T-helper 1 cell treated with Interleukin-12 subunit alpha and Interleukin-12 subunit beta and Interleukin-4 antibody, amounts not matched to agents 30 μg/mL and 1 μg/mL, for 36 hours (primary cell): ENCODE measurements around the gene ISOC2.
"Not testable (repeated sequence)": the region's sequence is repeated elsewhere in the genome, so short reads cannot be mapped to it uniquely, and the experiment has no call there.

Experiments
- H3K27ac Mint-ChIP-seq: one replicate; pipeline ENCODE4 v1.8.0; 2021; ENCODE audit warnings: mild to moderate bottlenecking, mixed read lengths
- H3K27me3 Mint-ChIP-seq: one replicate; pipeline ENCODE4 v1.8.0; 2021; ENCODE audit warnings: low read depth, mixed read lengths
- H3K36me3 Mint-ChIP-seq: one replicate; pipeline ENCODE4 v1.8.0; 2021; ENCODE audit warnings: low read depth, mixed read lengths
- H3K4me1 Mint-ChIP-seq: one replicate; pipeline ENCODE4 v1.8.0; 2021; ENCODE audit warnings: low read depth, mixed read lengths
- H3K4me3 Mint-ChIP-seq: one replicate; pipeline ENCODE4 v1.8.0; 2021; ENCODE audit warnings: mild to moderate bottlenecking, moderate library complexity, mixed read lengths
- H3K9me3 Mint-ChIP-seq: one replicate; pipeline ENCODE4 v1.8.0; 2021; ENCODE audit warnings: mixed read lengths

Gene ISOC2

DNA sequence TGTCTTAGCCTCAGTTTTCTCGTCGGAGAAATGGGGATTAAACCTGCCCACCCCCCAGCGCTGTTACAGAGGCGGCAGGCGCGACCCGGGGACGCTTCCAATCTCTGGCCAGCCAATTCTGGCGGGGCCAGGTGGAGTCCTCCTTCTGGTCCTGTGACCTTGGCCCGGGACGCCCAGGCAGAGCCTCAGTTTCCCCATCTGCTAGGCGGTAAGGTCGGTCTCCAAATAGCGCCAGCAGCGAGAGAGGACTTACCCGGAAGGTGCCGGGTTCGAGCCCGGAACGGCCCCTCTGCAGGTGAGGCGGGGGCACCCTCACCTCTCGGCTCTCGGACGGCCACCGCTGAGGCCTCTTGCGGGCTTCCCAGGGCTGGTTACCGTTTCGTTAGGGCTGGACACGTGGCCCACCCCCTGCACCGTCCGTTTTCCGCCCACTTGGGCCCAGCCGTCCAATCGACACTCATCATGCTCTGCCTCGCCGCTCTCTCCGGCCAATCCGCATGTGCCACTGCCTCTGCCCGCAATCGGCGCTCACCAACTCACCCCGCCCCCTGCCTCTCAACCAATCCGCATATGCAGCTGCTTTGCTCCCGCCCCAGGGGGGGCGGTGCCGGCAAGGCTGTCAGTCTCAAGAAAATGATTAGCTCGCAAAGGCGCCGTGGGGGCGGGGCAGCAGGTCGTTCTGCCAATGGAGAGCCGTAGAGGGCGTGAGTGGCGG is at the start of gene ISOC2:
ISOC2 (minus strand) TSS at position 384 of the 715 bp plus-strand sequence. CDS start 5,156 bp downstream, outside the sequence.
- Mint-ChIP-seq H3K4me3 (peak within 1 kb of the TSS; percentile 86), H3K27ac (peak within 1 kb of the TSS; percentile 85), H3K4me1 (peaks cover 11% of the 10 kb centered on the region), H3K27me3 (peaks cover 10% of the 10 kb centered on the region), H3K9me3 (no peaks in the 10 kb centered on the region), H3K36me3 (no peaks in the 10 kb centered on the region)

GRCh38 chr19:55508120-55508519 is 46.7 kb upstream of the ISOC2 start:
- peaks cover 2% of the 10 kb centered on the region for H3K36me3 Mint-ChIP-seq
- H3K4me3 Mint-ChIP-seq = no peak overlapping the region
- H3K9me3 Mint-ChIP-seq = peaks cover 2% of the 10 kb centered on the region
- no peak overlapping the region for H3K27ac Mint-ChIP-seq
- H3K27me3 Mint-ChIP-seq = peaks cover 5% of the 10 kb centered on the region
- H3K4me1 Mint-ChIP-seq = peaks cover 7% of the 10 kb centered on the region

GRCh38 chr19:55504981-55505380 is 43.5 kb upstream of the ISOC2 start:
- Mint-ChIP-seq H3K9me3 (peaks cover 4% of the 10 kb centered on the region), H3K36me3 (peaks cover 4% of the 10 kb centered on the region), H3K27me3 (peaks cover 5% of the 10 kb centered on the region), H3K4me1 (peaks cover 15% of the 10 kb centered on the region), H3K4me3 (no peak overlapping the region), H3K27ac (no peak overlapping the region)

DNA sequence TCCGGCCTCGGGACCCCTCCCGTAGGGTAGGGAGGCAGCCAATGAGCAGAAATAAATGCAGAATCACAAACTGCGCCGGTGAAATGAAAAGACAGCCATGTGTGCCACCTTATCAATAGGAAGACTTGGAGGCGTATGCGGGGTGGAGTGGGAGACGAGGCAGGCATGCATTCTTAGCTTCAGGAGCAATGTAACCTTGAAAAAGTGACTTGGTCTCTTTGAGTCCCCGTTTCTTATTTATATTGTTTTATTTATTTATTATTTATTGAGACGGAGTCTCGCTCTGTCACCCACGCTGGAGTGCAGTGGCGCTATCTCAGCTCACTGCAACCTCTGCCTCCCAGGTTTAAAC is 42.8 kb upstream of the ISOC2 start:
- Mint-ChIP-seq H3K36me3 (peaks cover 4% of the 10 kb centered on the region), H3K27ac (no peak overlapping the region), H3K4me1 (peaks cover 15% of the 10 kb centered on the region), H3K9me3 (peaks cover 4% of the 10 kb centered on the region), H3K27me3 (peaks cover 4% of the 10 kb centered on the region), H3K4me3 (peak overlapping the region; percentile 78)

DNA sequence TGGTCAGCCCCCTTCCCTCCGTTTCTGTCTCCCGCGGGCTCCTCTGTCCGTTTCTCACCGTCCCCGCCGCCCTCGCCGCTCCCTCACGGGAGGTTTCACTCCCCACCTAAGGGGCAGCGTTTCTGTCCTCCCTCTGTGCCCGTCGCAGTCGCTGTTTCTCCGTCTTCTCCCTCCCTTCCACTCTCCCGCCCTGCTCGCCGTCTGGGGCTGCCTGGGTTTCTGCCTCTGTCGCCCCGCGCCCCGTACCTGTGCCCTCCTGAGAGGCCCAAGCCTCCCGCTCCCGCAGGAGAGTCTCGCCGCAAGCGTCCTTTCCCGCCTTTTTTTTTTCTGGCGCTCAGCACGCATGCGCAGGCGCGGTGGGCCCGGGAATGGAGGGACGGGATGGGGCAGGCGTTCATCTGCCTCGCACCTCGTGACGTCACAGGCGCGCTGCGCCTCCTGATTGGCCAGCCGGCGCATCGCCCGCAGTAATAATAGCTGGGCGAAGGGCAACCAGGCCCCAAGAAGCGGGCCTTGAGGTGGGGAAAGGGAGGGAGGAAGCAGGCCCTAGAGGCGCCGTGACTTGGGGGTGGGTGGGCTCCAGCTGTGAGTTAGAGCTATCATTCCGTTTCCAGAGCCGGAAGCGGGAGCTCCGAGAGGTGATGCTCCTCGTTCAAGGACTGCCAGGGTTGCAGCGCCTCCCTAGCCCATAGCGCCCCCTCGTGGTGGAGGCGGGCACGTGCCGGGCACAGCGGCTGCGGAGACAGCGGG is 42.2 kb upstream of the ISOC2 start:
- Mint-ChIP-seq H3K4me1 (peaks cover 15% of the 10 kb centered on the region), H3K36me3 (peaks cover 4% of the 10 kb centered on the region), H3K9me3 (peaks cover 4% of the 10 kb centered on the region), H3K27ac (peak overlapping the region; percentile 57), H3K27me3 (no peaks in the 10 kb centered on the region), H3K4me3 (peak overlapping the region; percentile 78)

- peaks cover 4% of the 10 kb centered on the region for H3K36me3 Mint-ChIP-seq
- peak overlapping the region; percentile 78 for H3K4me3 Mint-ChIP-seq
- H3K27me3 Mint-ChIP-seq = no peaks in the 10 kb centered on the region
- peaks cover 15% of the 10 kb centered on the region for H3K4me1 Mint-ChIP-seq
- peak overlapping the region; percentile 57 for H3K27ac Mint-ChIP-seq
- H3K9me3 Mint-ChIP-seq = peaks cover 4% of the 10 kb centered on the region
These were observed 41.7 kb upstream of the ISOC2 start for GRCh38 chr19:55503157-55503501.

- no peaks in the 10 kb centered on the region for H3K27me3 Mint-ChIP-seq
- H3K27ac Mint-ChIP-seq = peak overlapping the region; percentile 24
- H3K9me3 Mint-ChIP-seq = peaks cover 4% of the 10 kb centered on the region
- peak overlapping the region; percentile 2 for H3K4me3 Mint-ChIP-seq
- peaks cover 4% of the 10 kb centered on the region for H3K36me3 Mint-ChIP-seq
- H3K4me1 Mint-ChIP-seq = peaks cover 15% of the 10 kb centered on the region
These were observed 40.9 kb upstream of the ISOC2 start for GRCh38 chr19:55502197-55502952.

DNA sequence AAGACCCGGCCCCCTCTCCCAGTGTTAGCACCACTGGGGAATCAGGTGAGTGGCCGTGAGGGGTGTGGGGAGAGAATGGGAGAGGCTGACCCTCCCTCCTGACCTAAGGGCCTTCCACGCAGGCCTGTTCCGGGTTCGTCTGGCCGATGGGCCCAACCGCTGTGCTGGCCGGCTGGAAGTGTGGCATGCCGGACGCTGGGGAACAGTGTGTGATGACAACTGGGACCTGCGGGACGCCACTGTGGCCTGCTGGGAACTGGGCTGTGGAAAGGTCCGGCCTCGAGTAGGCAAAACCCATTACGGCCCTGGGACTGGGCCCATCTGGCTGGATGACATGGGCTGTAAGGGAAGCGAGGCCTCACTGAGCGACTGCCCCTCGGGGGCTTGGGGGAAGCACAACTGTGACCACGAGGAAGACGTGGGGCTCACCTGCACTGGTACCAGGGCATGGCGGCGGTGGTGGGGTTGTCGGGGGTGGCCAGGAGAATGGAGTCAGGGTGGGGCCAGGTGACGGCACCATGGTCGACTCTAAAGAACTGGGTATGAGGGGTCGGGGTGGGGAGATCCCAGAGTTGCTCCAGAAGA is 39.0 kb upstream of the ISOC2 start:
- H3K27me3 Mint-ChIP-seq = no peaks in the 10 kb centered on the region
- H3K36me3 Mint-ChIP-seq = peaks cover 4% of the 10 kb centered on the region
- peaks cover 15% of the 10 kb centered on the region for H3K4me1 Mint-ChIP-seq
- H3K4me3 Mint-ChIP-seq = no peak overlapping the region
- H3K27ac Mint-ChIP-seq = no peak overlapping the region
- H3K9me3 Mint-ChIP-seq = peaks cover 4% of the 10 kb centered on the region

DNA sequence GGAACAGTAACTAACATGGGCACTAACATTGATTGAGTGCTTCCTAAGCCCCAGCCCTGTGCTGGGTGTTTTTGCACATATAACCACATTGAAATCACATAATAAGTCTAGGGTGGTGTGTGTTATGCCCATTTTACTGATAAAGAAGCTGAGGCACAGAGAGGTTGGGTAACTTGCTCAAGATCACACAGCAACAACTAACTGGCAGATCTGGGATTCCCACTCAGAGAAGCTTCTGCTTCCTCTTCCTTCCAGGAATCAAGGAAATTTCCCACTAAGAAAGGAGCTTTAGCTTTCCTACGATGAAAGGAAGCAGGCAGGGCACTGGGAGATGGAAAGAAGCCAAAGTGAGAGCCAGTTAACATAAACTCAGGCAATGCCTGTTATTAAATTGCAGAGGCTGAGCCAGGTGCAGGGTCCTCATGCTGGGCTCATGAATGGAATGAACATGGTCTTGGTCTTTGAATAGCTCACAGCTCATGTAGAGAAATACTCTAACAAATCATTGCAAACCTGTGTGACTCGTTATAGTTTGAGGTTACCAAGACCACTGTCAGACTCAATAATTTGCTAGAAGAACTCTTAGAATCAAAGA is 36.9 kb upstream of the ISOC2 start:
- Mint-ChIP-seq H3K9me3 (peaks cover 4% of the 10 kb centered on the region), H3K36me3 (peaks cover 4% of the 10 kb centered on the region), H3K4me1 (peaks cover 11% of the 10 kb centered on the region), H3K27me3 (no peaks in the 10 kb centered on the region), H3K27ac (no peak overlapping the region), H3K4me3 (no peak overlapping the region)

- H3K27ac Mint-ChIP-seq = no peak overlapping the region
- H3K4me3 Mint-ChIP-seq = no peak overlapping the region
- H3K27me3 Mint-ChIP-seq = no peaks in the 10 kb centered on the region
- peaks cover 2% of the 10 kb centered on the region for H3K36me3 Mint-ChIP-seq
- H3K9me3 Mint-ChIP-seq = no peaks in the 10 kb centered on the region
- H3K4me1 Mint-ChIP-seq = peaks cover 8% of the 10 kb centered on the region
These were observed 36.3 kb upstream of the ISOC2 start for GRCh38 chr19:55497763-55498162.

DNA sequence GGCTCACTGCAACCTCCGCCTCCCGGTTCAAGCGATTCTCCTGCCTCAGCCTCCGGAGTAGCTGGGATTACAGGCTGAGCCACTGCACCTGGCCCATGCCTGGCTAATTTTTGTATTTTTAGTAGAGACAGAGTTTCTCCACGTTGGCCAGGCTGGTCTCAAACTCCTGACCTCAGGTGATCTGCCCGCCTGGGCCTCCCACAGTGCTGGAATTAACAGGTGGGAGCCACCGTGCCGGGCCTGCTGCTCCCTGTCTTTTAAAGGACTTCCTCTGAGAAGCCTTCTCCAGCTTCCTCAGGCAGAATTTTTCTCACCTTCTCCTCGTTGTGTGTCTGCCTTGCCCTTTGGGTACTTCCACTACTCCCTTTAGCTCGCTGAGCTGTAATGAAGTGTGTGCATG is 35.4 kb upstream of the ISOC2 start:
- H3K27me3 Mint-ChIP-seq, H3K4me3 Mint-ChIP-seq, H3K9me3 Mint-ChIP-seq, H3K27ac Mint-ChIP-seq, H3K4me1 Mint-ChIP-seq, H3K36me3 Mint-ChIP-seq: not testable (repeated sequence)

- H3K4me1 Mint-ChIP-seq = no peaks in the 10 kb centered on the region
- H3K4me3 Mint-ChIP-seq = no peak overlapping the region
- no peaks in the 10 kb centered on the region for H3K36me3 Mint-ChIP-seq
- H3K9me3 Mint-ChIP-seq = no peaks in the 10 kb centered on the region
- H3K27me3 Mint-ChIP-seq = no peaks in the 10 kb centered on the region
- no peak overlapping the region for H3K27ac Mint-ChIP-seq
These were observed 34.4 kb upstream of the ISOC2 start for GRCh38 chr19:55495646-55496349.

DNA sequence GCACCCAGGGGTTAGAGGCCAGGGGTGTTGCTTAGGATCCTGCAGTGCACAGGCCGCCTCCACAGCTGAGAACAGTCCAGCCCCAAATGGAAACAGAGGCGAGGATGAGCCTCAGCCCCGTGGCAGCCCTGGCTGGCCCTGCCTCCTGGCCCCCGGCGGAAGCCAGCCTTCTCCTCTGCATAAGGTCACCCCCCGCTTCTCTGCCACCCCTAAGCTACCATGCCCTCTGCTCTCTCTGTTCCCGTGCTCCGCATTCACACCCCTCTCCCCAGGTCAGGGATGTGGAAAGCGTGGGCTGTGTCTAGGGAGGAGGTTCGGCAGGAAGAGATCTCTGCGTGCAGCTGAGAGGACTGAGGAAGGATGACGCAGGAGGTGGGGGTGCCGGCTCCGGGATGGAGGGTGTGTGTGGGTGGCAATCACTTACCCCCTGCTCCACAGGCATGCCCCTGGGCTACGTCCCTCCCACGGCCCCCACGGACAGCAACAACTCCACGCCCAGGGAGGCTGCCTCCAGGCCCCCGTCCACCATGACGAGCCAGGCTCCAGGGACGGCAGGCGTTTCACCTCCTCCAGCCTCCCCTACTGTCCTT is 32.8 kb upstream of the ISOC2 start:
- Mint-ChIP-seq H3K36me3 (no peaks in the 10 kb centered on the region), H3K27me3 (no peaks in the 10 kb centered on the region), H3K4me3 (no peak overlapping the region), H3K27ac (no peak overlapping the region), H3K4me1 (no peaks in the 10 kb centered on the region), H3K9me3 (no peaks in the 10 kb centered on the region)
